Neural cell (in vitro differentiated cells): ENCODE measurements around the gene ADGRD1. TPM values are rescaled to one million over a fixed set of nuclear protein-coding genes. Genes with fewer than 3 reads are reported as not detected.

Source experiments
- H2AFZ ChIP-seq: fragments of 200-600, 300-800 bp; sonication (generic), shearing (Covaris generic); 2 replicates; pipeline ENCODE4 v1.6.0; 2014; ENCODE audit warnings: low read depth, mild to moderate bottlenecking, antibody characterized with exemption, low read length, moderate library complexity
- H3F3A ChIP-seq: fragments of 200-600 bp; shearing (Covaris generic); 2 replicates; pipeline ENCODE4 v1.6.1; 2016; ENCODE audit warnings: mild to moderate bottlenecking, moderate library complexity, mixed read lengths, antibody characterized with exemption, low read length; ENCODE audit not compliant: insufficient read depth, poor library complexity, severe bottlenecking
- H3K27ac ChIP-seq: fragments of 200-600, 300-800 bp; sonication (generic), shearing (Covaris generic); 2 replicates; pipeline ENCODE4 v1.5.1; 2014; ENCODE audit warnings: mild to moderate bottlenecking, low read length, moderate library complexity
- H3K27me3 ChIP-seq: fragments of 300-800, 200-600 bp; sonication (generic), shearing (Covaris generic); 2 replicates; pipeline ENCODE4 v1.6.0; 2014; ENCODE audit warnings: mild to moderate bottlenecking, low read depth, low read length, moderate library complexity; ENCODE audit not compliant: insufficient read depth
- H3K36me3 ChIP-seq: fragments of 300-800, 200-600 bp; sonication (generic), shearing (Covaris generic); 2 replicates; pipeline ENCODE4 v1.5.1; 2014; ENCODE audit warnings: mild to moderate bottlenecking, antibody characterized with exemption, low read length, moderate library complexity; ENCODE audit not compliant: insufficient read depth
- H3K4me2 ChIP-seq: fragments of 300-800, 200-600 bp; sonication (generic), shearing (Covaris generic); 2 replicates; pipeline ENCODE4 v1.6.0; 2014; ENCODE audit warnings: mild to moderate bottlenecking, low read length
- H3K4me3 ChIP-seq: fragments of 300-800, 200-600 bp; sonication (generic), shearing (Covaris generic); 2 replicates; pipeline ENCODE4 v1.5.1; 2014; ENCODE audit warnings: mild to moderate bottlenecking, low read length, moderate library complexity
- H3K79me2 ChIP-seq: fragments of 200-600 bp; shearing (Covaris generic); replicated peaks from 2 replicates; pipeline ENCODE4 v1.6.0; 2014; ENCODE audit warnings: mild to moderate bottlenecking, low read length, moderate library complexity; ENCODE audit not compliant: insufficient read depth
- H3K9ac ChIP-seq: fragments of 300-800, 200-600 bp; sonication (generic), shearing (Covaris generic); 2 replicates; pipeline ENCODE4 v1.6.1; 2016; ENCODE audit warnings: mild to moderate bottlenecking, low read length, mixed read lengths
- H3K9me2 ChIP-seq: fragments of 200-600 bp; shearing (Covaris generic); 2 replicates; pipeline ENCODE4 v1.6.1; 2016; ENCODE audit warnings: mild to moderate bottlenecking, low read length, mixed read lengths; ENCODE audit not compliant: insufficient read depth
- H3K9me3 ChIP-seq: fragments of 200-600, 300-800 bp; sonication (generic), shearing (Covaris generic); 2 replicates; pipeline ENCODE4 v1.6.1; 2016; ENCODE audit warnings: mild to moderate bottlenecking, mixed run types, low read length, moderate library complexity, mixed read lengths
- H4K20me1 ChIP-seq: fragments of 200-600 bp; shearing (Covaris generic); 2 replicates; pipeline ENCODE4 v1.6.1; 2016; ENCODE audit warnings: mild to moderate bottlenecking, mixed run types; ENCODE audit not compliant: insufficient read depth
- CTCF ChIP-seq: fragments of 450-650 bp; IDR thresholded peaks from 2 replicates; pipeline ENCODE4 v1.5.1; 2014; ENCODE audit warnings: antibody characterized with exemption, mild to moderate bottlenecking, moderate library complexity; ENCODE audit not compliant: poor library complexity, severe bottlenecking
- EP300 ChIP-seq: fragments of 450-650 bp; conservative IDR thresholded peaks from 2 replicates; pipeline ENCODE4 v1.6.1; 2014; ENCODE audit warnings: antibody characterized with exemption, mild to moderate bottlenecking, moderate library complexity; ENCODE audit not compliant: poor library complexity, severe bottlenecking
- EZH2 ChIP-seq: fragments of 200-600, 300-800 bp; shearing (Covaris generic), sonication (generic); IDR thresholded peaks from 2 replicates; pipeline ENCODE4 v1.6.1; 2014; ENCODE audit warnings: antibody characterized with exemption, low read length, borderline replicate concordance, mild to moderate bottlenecking; ENCODE audit not compliant: insufficient read depth, poor library complexity, severe bottlenecking
- MXI1 ChIP-seq: fragments of 450-650 bp; conservative IDR thresholded peaks from 2 replicates; pipeline ENCODE4 v1.6.1; 2014; ENCODE audit warnings: antibody characterized with exemption, mild to moderate bottlenecking; ENCODE audit not compliant: poor library complexity, severe bottlenecking
- POLR2AphosphoS5 ChIP-seq: IDR thresholded peaks from 2 replicates; pipeline ENCODE4 v1.6.1; 2012
- RAD21 ChIP-seq: fragments of 450-650 bp; conservative IDR thresholded peaks from 2 replicates; pipeline ENCODE4 v1.6.1; 2014; ENCODE audit warnings: antibody characterized with exemption, mild to moderate bottlenecking, moderate library complexity
- REST ChIP-seq: IDR thresholded peaks from 2 replicates; pipeline ENCODE4 v1.6.1; 2012; ENCODE audit warnings: borderline replicate concordance
- SMC3 ChIP-seq: fragments of 450-650 bp; conservative IDR thresholded peaks from 2 replicates; pipeline ENCODE4 v1.6.1; 2014; ENCODE audit warnings: antibody characterized with exemption, mild to moderate bottlenecking, moderate library complexity; ENCODE audit not compliant: poor library complexity
- TAF1 ChIP-seq: IDR thresholded peaks from 2 replicates; pipeline ENCODE4 v1.6.1; 2012; ENCODE audit warnings: low read depth
- polyA plus RNA-seq: library from polyadenylated mRNA; depleted of rRNA; stranded (reverse); fragments of >200 nt; gene quantifications from 2 replicates; pipeline ENCODE4 v1.2.3, GENCODE V29; 2014

Gene ADGRD1
- polyA plus RNA-seq, 1 donor from 2014 or later = 1.7 TPM

- no peaks in the 10 kb centered on the region for H4K20me1 ChIP-seq
- no peaks in the 10 kb centered on the region for H3K27me3 ChIP-seq
- TF ChIP-seq TAF1 (no peak), EP300 (no peak), SMC3 (no peak), REST (no peak), POLR2AphosphoS5 (no peak), MXI1 (no peak), RAD21 (no peak), CTCF (no peak), EZH2 (no peak)
- H3K79me2 ChIP-seq = no peaks in the 10 kb centered on the region
- no peaks in the 10 kb centered on the region for H3K9me2 ChIP-seq
- H2AFZ ChIP-seq = no peak overlapping the region
- H3K9ac ChIP-seq = no peak overlapping the region
- H3K36me3 ChIP-seq = no peaks in the 10 kb centered on the region
- no peaks in the 10 kb centered on the region for H3K9me3 ChIP-seq
- H3K4me3 ChIP-seq = no peak overlapping the region
- no peak overlapping the region for H3K27ac ChIP-seq
- H3F3A ChIP-seq = no peaks in the 10 kb centered on the region
- H3K4me2 ChIP-seq = no peak overlapping the region
Observed at GRCh38 chr12:130982565-130983225, 29.0 kb downstream of the ADGRD1 start.

DNA sequence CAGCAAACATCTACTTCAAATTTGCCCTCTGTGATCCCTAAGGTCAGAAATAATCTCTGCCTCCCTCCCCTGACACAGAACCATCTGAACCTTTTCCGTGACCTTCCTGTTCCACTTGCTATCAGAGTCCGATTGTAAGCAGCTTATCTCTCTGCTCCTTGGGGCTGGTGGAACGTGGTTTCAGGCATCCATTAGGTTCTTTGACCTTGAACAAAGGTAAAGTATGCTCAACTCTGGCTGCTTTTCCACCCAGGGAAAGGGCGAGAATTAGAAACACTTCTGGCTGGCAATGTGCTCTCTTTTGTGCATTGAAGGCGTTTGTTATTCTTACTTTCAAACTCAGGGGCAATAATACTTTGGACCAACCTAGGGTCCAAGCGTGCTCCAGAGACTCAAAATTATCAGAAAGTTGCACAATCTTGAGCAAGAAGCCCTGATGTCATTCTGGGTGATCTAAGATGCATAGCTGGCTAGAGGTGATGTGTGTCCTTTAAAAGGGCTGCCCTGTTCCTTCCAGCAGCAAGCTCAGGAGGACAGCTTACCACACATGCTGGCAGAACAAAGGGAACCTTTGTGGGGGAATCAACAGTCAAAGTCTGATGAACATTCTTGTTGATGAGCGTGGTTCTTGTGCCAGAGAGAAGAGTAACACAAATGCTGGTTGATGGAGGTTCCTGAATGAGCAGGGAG lies 29.8 kb downstream of the ADGRD1 start:
- Histone ChIP-seq H3K27me3 (no peaks in the 10 kb centered on the region), H3K27ac (no peak overlapping the region), H2AFZ (no peak overlapping the region), H3K9me3 (no peaks in the 10 kb centered on the region), H3K4me2 (no peak overlapping the region), H3K4me3 (no peak overlapping the region), H3K9me2 (no peaks in the 10 kb centered on the region), H3F3A (no peaks in the 10 kb centered on the region), H3K79me2 (no peaks in the 10 kb centered on the region), H3K9ac (no peak overlapping the region), H3K36me3 (no peaks in the 10 kb centered on the region), H4K20me1 (no peaks in the 10 kb centered on the region)
- TF ChIP-seq CTCF = no peak
- TF ChIP-seq REST = no peak
- no peak for TF ChIP-seq POLR2AphosphoS5
- no peak for TF ChIP-seq SMC3
- TF ChIP-seq TAF1 = no peak
